ENCODE data around the gene CDHR2. TPM values are rescaled to one million over a fixed set of nuclear protein-coding genes. Genes with fewer than 3 reads are reported as not detected.

CDHR2 gene
- total RNA-seq, 4 donors from 2014 or later: 0.07 to 0.27 (median 0.20) TPM; not detected in 1

GRCh38 chr5:176637556-176637955, 88.4 kb downstream of the CDHR2 start:
- Histone ChIP-seq H3K4me3 (no peak overlapping the region), H3K36me3 (no peaks in the 10 kb centered on the region), H3K27me3 (no peaks in the 10 kb centered on the region), H3K4me1 (peaks cover under 1 to 14% of the 10 kb centered on the region in 2 donors), H3K27ac (no peak overlapping the region), H3K9me3 (no peaks in the 10 kb centered on the region)
- in situ Hi-C loops (cut with MboI; ENCODE audit: low sequenced_read_pairs in 4 of 4) (no loop called here), intact Hi-C loops (cut with DNase I; ENCODE audit: low total_unique reads) (no loop called here)
- ATAC-seq: no peak
- no peak for TF ChIP-seq CTCF (IDR thresholded peaks at IDR 0.05 in 4 of 5, conservative IDR thresholded peaks at IDR 0.05 in 1 of 5)
- TF ChIP-seq POLR2A (IDR thresholded peaks at IDR 0.05): no peak
- no peak for DNase-seq

- ATAC-seq (no peak), DNase-seq (no peak)
- in situ Hi-C loops (cut with MboI; ENCODE audit: low sequenced_read_pairs in 4 of 4) (no loop called here), intact Hi-C loops (cut with DNase I; ENCODE audit: low total_unique reads) (no loop called here)
- H3K4me1 ChIP-seq: peaks cover 0 to 7% of the 10 kb centered on the region in 2 donors
- no peak overlapping the region for H3K4me3 ChIP-seq
- no peak overlapping the region for H3K27ac ChIP-seq
- no peaks in the 10 kb centered on the region for H3K9me3 ChIP-seq
- H3K36me3 ChIP-seq: no peaks in the 10 kb centered on the region
- no peak for TF ChIP-seq CTCF (IDR thresholded peaks at IDR 0.05 in 4 of 5, conservative IDR thresholded peaks at IDR 0.05 in 1 of 5)
- TF ChIP-seq POLR2A (IDR thresholded peaks at IDR 0.05): no peak
- no peaks in the 10 kb centered on the region for H3K27me3 ChIP-seq
Observed at GRCh38 chr5:176638437-176638836, 89.3 kb downstream of the CDHR2 start.

GRCh38 chr5:176639208-176639607, 90.1 kb downstream of the CDHR2 start:
- intact Hi-C loops (cut with DNase I; ENCODE audit: low total_unique reads): no loop called here
- H3K27me3 ChIP-seq: no peaks in the 10 kb centered on the region
- ATAC-seq: no peak
- H3K9me3 ChIP-seq: no peaks in the 10 kb centered on the region
- no peak overlapping the region for H3K4me3 ChIP-seq
- TF ChIP-seq POLR2A (IDR thresholded peaks at IDR 0.05): no peak
- no peak for TF ChIP-seq CTCF (IDR thresholded peaks at IDR 0.05 in 4 of 5, conservative IDR thresholded peaks at IDR 0.05 in 1 of 5)
- in situ Hi-C loops (cut with MboI; ENCODE audit: low sequenced_read_pairs in 4 of 4): no loop called here
- H3K4me1 ChIP-seq: peaks cover 0 to 7% of the 10 kb centered on the region in 2 donors
- peak overlapping the region; percentile 53 to 73 (median 64) for H3K27ac ChIP-seq
- no peaks in the 10 kb centered on the region for H3K36me3 ChIP-seq
- no peak for DNase-seq

GRCh38 chr5:176639981-176640380, 90.8 kb downstream of the CDHR2 start:
- peak; percentile 92 to 94 for ATAC-seq
- in situ Hi-C loops (cut with MboI; ENCODE audit: low sequenced_read_pairs in 4 of 4): no loop called here
- H3K27ac ChIP-seq: peak overlapping the region; percentile 53 to 73 (median 64)
- peaks cover 0 to 7% of the 10 kb centered on the region in 2 donors for H3K4me1 ChIP-seq
- H3K27me3 ChIP-seq: no peaks in the 10 kb centered on the region
- intact Hi-C loops (cut with DNase I; ENCODE audit: low total_unique reads): loop anchor here (10.0 kb wide), 1 partner anchor 255 kb away; the partner anchor contains the start of genes HIGD2A and NOP16
- no peaks in the 10 kb centered on the region for H3K36me3 ChIP-seq
- no peaks in the 10 kb centered on the region for H3K9me3 ChIP-seq
- no peak overlapping the region for H3K4me3 ChIP-seq
- TF ChIP-seq CTCF (IDR thresholded peaks at IDR 0.05 in 4 of 5, conservative IDR thresholded peaks at IDR 0.05 in 1 of 5): no peak
- no peak for TF ChIP-seq POLR2A (IDR thresholded peaks at IDR 0.05)
- DNase-seq: peak; percentile 85 to 89

- TF ChIP-seq POLR2A (IDR thresholded peaks at IDR 0.05): no peak
- no peak for TF ChIP-seq CTCF (IDR thresholded peaks at IDR 0.05 in 4 of 5, conservative IDR thresholded peaks at IDR 0.05 in 1 of 5)
- no peak for DNase-seq
- Histone ChIP-seq H3K27me3 (no peaks in the 10 kb centered on the region), H3K9me3 (no peaks in the 10 kb centered on the region), H3K4me1 (peaks cover 0 to 7% of the 10 kb centered on the region in 2 donors), H3K27ac (peak overlapping the region; percentile 47 to 73 (median 61)), H3K36me3 (no peaks in the 10 kb centered on the region), H3K4me3 (no peak overlapping the region)
- intact Hi-C loops (cut with DNase I; ENCODE audit: low total_unique reads): loop anchor here (10.0 kb wide), 1 partner anchor 256 kb away; the partner anchor contains the start of genes HIGD2A and NOP16
- in situ Hi-C loops (cut with MboI; ENCODE audit: low sequenced_read_pairs in 4 of 4): no loop called here
- no peak for ATAC-seq
Observed at GRCh38 chr5:176640616-176641015, 91.5 kb downstream of the CDHR2 start.

All from gastrocnemius medialis (tissue), 4 donors.